HG03175 (cell line): Measurements from ENCODE around the gene HDHD2.
"Not testable (repeated sequence)": the region's sequence is repeated elsewhere in the genome, so short reads cannot be mapped to it uniquely, and the experiment has no call there.

ENCODE experiments used
- ATAC-seq: cut with Tn5 transposase; IDR thresholded peaks from one replicate; pipeline ENCODE4 v1.9.1; 2021; ENCODE audit warnings: mild to moderate bottlenecking, moderate library complexity; ENCODE audit not compliant: unreplicated experiment

The HDHD2 gene

DNA sequence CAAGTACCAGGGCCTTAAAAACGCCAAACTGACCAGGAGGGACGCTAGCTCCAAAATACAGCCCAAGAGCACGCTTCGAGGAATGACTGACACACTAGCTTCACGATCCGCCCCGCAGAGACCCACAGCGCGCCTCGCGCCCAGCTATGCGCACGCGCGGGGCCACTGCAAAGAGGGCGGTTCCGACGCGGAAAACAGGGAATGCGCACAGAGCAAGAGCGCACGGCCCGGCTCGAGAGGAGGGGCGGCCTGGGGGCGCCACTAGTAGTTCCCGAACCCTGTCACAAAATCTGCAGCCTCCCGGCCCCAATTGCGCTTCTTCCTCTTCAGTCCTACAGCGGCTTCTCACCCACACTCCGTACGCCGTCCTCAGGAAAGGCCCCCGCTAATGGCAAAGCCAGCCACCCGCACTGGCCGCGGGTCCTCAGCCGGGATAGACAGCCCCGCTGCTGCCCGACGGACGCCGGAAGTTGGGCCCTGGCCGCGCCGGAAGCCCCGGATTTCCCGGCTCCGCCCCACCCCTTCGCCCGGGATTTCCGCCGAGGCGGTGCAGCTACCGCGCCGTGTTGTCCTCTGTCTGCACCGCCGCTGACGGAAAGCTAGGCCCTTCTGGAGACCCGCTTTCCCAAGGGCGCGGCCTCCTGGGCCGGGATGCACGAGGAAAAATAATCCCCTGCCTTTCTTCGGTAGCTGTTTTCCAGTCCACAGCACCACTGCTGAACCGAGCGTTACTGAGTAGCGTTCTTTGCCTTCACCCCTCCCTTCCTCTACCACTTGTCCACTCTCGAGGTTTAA is at the start of gene HDHD2:
HDHD2 (minus strand) TSS at position 472 of the 795 bp plus-strand sequence. CDS start 14,061 bp downstream, outside the sequence.
- ATAC-seq = peak; percentile 86

- ATAC-seq = not testable (repeated sequence)
Observed at GRCh38 chr18:47195961-47196360, 45.7 kb upstream of the HDHD2 start.

GRCh38 chr18:47191961-47192360 is 41.7 kb upstream of the HDHD2 start:
- ATAC-seq = no peak

DNA sequence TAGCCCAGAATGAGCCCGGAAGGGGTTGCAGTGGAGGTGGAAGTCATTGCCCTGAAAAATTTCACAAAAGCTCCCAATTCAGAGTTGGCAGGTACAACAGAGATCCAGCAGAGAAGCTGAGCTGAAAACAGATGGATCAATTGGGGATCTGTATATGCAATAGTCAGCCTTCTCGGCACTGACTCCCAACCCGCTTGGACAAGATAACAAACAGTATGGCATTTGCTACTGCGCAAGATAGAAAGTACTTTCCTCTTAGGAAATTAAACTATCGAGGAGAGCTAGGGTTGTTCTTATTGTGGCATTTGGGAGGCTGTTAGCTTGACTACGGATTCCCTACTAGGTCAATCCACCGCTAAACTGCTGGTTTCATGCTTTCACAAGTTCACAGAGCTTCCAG is 37.4 kb upstream of the HDHD2 start:
- no peak for ATAC-seq

GRCh38 chr18:47184419-47185050 is 34.2 kb upstream of the HDHD2 start:
- no peak for ATAC-seq

DNA sequence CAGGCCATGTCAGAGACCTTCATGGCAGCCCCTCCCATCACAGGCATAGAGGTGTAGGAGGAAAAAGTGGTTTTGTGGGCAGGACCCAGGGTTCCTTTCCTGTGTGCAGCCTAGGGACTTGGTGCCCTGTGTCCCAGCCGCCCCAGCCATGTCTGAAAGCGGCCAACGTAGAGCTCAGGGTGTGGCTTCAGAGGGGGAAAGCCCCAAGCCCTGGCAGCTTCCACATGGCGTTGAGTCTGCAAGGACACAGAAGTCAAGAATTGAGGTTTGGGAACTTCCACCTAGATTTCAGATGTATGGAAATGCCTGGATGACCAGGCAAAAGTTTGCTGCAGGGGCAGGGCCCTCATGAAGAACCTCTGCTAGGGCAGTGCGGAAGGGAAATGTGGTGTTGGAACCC is 31.9 kb upstream of the HDHD2 start:
- not testable (repeated sequence) for ATAC-seq

- ATAC-seq = no peak
Observed at GRCh38 chr18:47180765-47181164, 30.5 kb upstream of the HDHD2 start.

DNA sequence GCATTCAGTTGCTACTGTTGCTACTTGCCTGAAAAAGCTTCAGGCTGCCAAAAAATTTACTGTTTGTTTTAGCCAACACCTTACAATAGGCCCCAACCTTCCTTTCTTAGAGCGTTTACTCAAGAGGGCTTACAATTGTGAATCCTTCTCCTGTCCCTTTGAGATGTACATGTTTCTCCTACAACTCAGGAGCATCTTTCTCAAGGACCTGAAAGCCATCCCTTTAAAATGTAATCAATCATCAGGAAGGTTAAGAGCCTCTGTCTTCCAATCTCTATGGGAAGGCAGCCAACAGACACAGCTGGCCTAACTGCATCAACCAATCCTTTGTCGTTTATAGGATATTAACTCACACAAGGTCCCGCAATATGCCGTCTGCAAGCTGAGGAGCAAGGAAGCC is 29.2 kb upstream of the HDHD2 start:
- ATAC-seq = no peak

DNA sequence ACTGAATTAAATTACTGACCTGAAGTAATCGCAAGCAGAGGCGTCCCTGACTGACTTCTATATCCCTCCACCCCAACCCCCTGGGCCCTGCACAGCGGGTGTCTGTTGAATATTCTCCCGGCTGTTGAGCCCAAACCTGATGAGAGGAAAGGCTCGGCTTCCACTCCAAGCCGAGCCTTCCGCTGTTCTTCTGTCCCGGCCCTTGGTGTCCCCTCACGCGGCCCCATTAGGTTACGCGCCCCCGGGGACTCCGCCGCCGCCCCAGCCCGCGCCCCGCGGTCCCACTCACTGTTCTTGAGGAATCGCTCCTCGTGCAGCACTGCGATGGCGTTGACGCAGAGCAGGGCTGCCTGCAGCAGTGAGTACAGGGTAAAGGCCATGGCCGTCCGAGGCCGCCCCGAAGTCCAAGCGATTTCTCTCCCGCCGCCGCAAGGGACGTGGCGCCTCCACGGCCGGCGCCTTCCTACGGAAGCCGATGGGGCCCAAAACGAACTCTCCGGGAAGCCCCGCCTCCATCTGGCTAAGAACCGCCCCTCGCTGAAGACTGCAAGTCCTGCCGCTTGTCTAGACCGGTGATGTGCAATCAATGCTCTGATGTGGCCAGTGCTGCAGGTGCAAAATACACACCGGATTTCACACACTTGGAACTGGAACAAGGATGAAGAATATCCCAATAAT is 25.7 kb upstream of the HDHD2 start, which contains the start of gene IER3IP1:
IER3IP1 (minus strand) TSS at position 467 of the 678 bp plus-strand sequence; CDS start at position 380, 87 bp downstream.
- peak; percentile 93 for ATAC-seq

- ATAC-seq = peak; percentile 2
Observed at GRCh38 chr18:47175283-47175897, 25.1 kb upstream of the HDHD2 start.

DNA sequence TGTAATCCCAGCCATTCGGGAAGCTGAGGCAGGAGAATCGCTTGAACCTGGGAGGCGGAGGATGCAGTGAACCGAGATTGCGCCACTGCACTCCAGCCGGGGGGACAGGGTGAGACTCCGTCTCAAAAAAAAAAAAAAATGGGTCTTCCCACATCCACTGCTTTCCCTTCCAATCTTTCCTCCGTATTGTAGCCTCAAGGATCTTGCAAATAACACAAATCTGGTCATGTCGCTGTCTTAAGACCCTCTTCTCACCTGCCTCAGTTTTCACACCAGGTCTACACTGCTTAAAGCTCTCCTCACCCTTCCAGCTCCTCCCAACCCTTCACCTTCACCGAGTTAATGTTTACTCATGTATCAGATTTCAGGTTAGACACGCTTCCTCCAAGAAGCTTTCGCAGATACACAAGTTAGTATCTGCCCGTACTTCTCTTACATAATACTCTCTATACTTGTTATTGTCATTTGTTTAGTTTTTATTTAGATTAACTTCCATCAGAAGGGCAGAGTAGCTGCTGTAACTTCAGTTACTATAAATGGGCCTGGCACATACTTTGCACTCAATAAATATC is 24.3 kb upstream of the HDHD2 start:
- ATAC-seq = no peak

GRCh38 chr18:47172476-47172875 is 22.2 kb upstream of the HDHD2 start:
- no peak for ATAC-seq

- ATAC-seq = no peak
Observed at GRCh38 chr18:47168913-47169312, 18.6 kb upstream of the HDHD2 start.

GRCh38 chr18:47168509-47168908 is 18.2 kb upstream of the HDHD2 start:
- ATAC-seq = no peak

GRCh38 chr18:47166294-47166693 is 16.0 kb upstream of the HDHD2 start:
- ATAC-seq = no peak

GRCh38 chr18:47163241-47163640 is 12.9 kb upstream of the HDHD2 start:
- peak; percentile 90 for ATAC-seq

GRCh38 chr18:47160256-47160655 is 10.0 kb upstream of the HDHD2 start:
- no peak for ATAC-seq

- ATAC-seq = not testable (repeated sequence)
Observed at GRCh38 chr18:47158404-47158803, 8.1 kb upstream of the HDHD2 start.

GRCh38 chr18:47151439-47151838 is 1.1 kb upstream of the HDHD2 start:
- no peak for ATAC-seq

GRCh38 chr18:47150824-47151366 is 595 bp upstream of the HDHD2 start:
- ATAC-seq = no peak
